GM10847 (cell line): Measurements from ENCODE around the gene MIOX.

Experiments
- POLR2A ChIP-seq: IDR thresholded peaks from 2 replicates; pipeline ENCODE4 v1.6.1; 2011; ENCODE audit not compliant: insufficient read length; ENCODE audit errors: extremely low read depth

The MIOX gene

GRCh38 chr22:50486561-50487289 is at the start of gene MIOX:
Gene MIOX, plus strand, starts transcription at chr22:50486859. Its CDS starts 39 bp downstream, at chr22:50486898.
- TF ChIP-seq POLR2A, result no peak

- TF ChIP-seq POLR2A, result no peak
These were observed 49.0 kb upstream of the MIOX start for GRCh38 chr22:50437511-50438304.

GRCh38 chr22:50438305-50439275 is 48.1 kb upstream of the MIOX start:
- TF ChIP-seq POLR2A, result no peak

GRCh38 chr22:50439314-50439870 is 47.3 kb upstream of the MIOX start:
- no peak for TF ChIP-seq POLR2A

- TF ChIP-seq POLR2A, result no peak
These were observed 46.8 kb upstream of the MIOX start for GRCh38 chr22:50439871-50440331.

GRCh38 chr22:50440544-50441249 is 46.0 kb upstream of the MIOX start:
- no peak for TF ChIP-seq POLR2A

- TF ChIP-seq POLR2A, result no peak
These were observed 45.1 kb upstream of the MIOX start for GRCh38 chr22:50441428-50441993.

GRCh38 chr22:50443197-50443596 is 43.5 kb upstream of the MIOX start:
- no peak for TF ChIP-seq POLR2A

GRCh38 chr22:50443801-50444625 is 42.6 kb upstream of the MIOX start:
- TF ChIP-seq POLR2A, result no peak

- TF ChIP-seq POLR2A, result no peak
These were observed 42.0 kb upstream of the MIOX start for GRCh38 chr22:50444663-50445062.

- no peak for TF ChIP-seq POLR2A
These were observed 41.4 kb upstream of the MIOX start for GRCh38 chr22:50445071-50445879.
